Fibroblast of skin of back (primary cell): ENCODE data around the gene ADGRG6.
"Not testable (repeated sequence)": the region's sequence is repeated elsewhere in the genome, so short reads cannot be mapped to it uniquely, and the experiment has no call there.

Source experiments
- DNase-seq: peaks from one replicate; pipeline ENCODE4 v3.0.0-alpha.2; 2013

ADGRG6 gene

DNA sequence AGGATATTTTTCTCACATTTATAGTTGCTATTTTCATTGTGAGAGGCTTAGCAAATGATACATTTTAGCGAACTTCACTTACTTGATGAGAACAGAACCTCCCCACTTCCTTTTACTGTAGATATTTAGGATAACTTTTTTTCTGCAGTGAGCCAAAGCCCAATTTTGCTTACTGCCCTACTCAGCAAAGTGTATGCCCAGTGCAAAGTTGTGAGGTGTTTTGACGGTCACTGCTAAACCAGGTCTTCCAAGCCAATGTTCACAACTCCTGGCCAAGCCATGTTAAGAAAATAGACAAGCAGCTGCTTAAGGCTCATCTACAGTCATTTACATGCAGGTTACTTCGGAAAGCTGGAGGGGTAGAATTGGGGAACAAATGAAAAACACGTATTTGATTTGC lies 144.8 kb downstream of the ADGRG6 start:
- DNase-seq, result no peak

DNA sequence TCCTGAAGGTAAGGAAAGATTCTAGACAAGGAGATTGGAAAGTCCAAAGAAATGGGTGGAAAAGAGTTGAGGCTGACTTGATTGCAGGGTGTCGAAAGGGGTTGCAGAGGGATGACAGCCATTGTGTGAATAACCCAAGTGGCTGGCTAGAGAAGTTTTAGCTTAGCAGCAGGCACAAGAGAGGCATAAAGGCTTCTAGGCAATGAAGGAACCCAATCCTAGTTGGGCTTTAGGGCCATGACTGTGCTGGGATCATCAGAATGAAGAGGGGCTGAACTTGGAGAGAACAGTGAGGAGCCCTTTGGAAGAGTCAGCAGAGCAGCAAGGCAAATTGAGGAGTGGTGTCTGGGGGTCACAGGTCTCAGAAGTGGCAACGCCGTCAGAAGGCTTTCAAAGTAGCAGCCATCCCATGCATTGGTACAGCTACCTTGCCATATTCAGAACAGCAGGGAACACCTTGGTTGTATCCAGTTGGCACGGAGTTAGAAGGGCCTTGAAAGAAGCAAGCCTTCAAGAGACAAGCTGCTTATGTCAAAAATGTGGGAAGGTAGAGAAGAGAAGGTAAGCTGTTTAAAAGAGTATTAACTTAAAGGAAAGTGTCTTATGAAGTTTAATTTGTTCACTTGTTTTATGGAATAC lies 146.4 kb downstream of the ADGRG6 start:
- DNase-seq, result no peak

DNA sequence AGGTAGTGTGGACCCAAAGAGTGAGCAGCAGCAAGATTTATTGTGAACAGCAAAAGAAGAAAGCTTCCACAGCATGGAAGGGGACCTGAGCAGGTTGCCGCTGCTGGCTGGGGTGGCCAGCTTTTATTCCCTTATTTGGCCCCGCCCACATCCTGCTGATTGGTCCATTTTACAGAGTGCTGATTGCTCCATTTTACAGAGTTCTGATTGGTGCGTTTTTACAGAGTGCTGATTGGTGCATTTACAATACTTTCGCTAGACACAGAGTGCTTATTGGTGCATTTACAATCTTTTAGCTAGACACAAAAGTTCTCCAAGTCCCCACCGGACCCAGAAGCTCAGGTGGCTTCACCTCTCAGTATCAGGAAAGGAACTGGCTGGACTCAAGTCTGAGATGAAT lies 149.0 kb downstream of the ADGRG6 start:
- DNase-seq, result not testable (repeated sequence)

DNA sequence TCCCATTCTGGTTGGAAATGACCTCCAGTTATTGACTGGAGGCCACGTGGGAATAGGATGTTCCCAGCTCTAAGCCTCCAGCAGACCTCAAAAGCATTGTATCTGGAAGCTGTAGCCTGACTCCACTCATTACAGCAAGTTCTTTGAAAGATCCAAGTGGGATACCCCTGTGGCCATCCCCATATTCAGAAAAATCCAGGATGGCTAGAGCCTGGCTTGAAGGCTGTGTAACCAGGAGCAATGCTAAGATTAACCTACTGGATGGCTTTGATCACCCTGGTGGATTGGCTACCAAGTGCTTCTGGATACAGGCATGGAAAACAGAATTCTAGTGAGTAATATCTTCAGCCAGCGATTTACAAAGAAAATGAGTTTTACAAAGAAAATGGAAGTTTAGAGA lies 151.2 kb downstream of the ADGRG6 start:
- DNase-seq, result no peak

DNA sequence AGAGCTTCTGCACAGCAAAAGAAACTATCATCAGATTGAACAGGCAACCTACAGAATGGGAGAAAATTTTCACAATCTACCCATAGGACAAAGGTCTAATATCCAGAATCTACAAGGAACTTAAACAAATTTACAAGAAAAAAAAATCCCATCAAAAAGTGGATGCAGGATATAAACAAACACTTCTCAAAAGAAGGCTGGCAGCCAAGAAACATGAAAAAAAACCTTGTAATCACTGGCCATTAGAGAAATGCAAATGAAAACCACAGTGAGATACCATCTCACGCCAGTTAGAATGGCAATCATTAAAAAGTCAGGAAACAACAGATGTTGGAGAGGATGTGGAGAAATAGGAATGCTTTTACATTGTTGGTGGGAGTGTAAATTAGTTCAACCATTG lies 152.4 kb downstream of the ADGRG6 start:
- DNase-seq, result not testable (repeated sequence)

DNA sequence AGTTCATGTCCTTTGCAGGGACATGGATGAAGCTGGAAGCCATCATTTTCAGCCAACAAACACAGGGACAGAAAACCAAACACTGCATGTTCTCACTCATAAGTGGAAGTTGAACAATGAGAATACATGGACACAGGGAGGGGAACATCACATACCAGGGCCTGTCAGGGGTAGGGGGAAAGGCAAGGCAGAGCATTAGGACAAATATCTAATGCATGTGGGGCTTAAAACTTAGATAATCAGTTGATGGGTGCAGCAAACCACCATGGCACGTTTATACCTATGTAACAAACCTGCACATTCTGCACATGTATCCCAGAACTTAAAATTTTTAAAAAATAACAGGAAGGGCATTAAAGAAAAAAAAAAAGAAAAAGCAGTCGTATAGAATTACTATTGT lies 153.0 kb downstream of the ADGRG6 start:
- not testable (repeated sequence) for DNase-seq

DNA sequence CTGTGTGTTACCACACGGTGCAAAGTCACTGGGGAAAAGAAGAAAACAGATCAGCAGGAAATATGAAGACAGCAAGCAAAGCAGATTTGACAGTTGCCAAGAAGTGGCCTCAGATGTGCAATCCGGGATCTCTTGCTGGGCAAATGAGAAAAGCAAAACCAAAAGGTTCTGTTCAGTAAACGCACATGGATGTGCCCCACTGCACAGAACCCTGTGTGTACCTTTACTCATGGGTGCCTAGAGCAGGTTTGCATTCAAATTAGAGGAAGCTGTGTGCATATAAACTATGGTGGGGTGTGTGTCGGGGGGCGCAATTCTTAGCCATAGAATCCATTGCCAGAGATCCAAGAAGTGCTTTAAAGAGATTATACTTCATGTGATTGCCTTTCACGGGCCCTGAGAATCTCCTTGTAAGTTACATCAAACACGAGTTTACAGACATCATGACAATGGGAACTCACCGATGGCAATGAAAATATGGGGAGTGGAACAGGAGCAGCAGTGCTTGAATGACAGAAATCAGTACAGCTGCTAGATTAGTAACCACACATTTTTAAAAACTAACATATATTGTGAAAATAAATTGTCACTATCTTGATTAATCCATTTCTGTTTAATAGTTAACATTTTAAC lies 154.3 kb downstream of the ADGRG6 start:
- no peak for DNase-seq

DNA sequence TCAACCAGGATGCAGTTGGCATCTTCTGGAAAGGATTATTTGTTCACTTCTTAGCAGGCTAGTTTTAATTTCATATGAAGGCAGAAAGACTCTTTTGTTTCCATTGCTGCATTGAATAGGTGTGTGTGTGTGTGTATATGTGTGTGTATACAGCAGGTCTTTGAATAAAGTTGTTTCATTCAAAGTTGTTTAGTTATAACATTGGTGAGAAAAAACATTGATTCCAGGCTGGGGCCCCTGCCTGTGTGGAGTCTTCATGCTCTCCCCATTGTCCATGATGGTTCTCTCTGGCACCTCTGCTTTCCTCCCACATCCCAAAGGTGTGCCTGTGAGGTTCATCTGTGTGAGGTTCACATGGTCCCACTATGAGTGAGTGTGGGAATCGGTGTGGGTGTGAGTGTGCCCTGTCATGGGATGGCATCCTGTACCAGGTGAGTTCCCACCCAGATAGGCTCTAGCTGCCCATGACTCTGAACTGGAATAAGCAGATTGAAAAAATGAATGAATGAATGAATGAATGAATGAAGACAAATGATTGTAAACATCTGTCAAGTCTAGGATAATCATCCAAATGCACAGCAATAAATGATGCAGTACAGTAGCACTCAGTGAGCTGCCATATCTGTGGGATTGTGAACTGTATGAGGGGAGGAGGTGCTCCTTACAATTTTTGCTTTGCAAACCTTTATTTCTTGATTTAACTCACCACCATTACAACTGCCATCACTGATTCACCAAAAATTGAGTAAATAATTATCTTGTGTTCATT lies 156.0 kb downstream of the ADGRG6 start:
- no peak for DNase-seq

DNA sequence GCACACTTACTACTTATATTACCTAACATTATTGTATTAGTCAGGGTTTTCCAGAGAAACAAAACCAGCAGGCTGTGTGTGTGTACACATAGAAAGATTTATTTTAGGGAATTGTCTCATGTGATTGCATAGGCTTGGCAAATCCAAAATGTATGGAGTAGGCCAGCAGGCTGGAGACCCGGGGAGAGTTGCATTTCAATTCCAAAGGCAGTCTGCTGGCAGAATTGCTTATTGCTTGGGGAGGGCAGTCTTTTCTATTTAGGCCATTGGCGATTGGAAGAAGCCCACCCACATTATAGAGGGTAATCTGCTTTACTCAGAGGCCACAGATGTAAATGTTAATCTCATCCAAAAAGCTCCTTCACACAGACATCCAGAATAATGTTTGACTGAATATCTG lies 157.0 kb downstream of the ADGRG6 start:
- DNase-seq, result no peak

DNA sequence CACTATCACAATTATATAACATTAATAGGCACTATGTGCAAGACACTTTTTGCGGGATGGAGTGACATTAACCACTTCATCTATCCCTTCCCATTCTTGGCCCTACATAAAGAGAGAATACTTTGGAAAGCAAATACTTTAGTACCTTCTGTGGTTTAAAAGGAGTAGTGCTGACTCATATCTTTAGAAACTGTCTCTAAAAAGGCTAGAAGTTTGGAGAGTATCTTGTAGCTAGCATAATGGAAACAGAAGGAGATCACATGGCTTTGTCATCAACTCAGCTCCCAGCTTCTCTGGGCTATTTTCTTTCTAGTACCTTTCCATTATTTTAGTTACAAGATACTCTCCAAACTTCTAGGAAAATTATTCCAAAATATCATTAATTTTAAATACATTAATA lies 157.5 kb downstream of the ADGRG6 start:
- DNase-seq, result peak; percentile 6

DNA sequence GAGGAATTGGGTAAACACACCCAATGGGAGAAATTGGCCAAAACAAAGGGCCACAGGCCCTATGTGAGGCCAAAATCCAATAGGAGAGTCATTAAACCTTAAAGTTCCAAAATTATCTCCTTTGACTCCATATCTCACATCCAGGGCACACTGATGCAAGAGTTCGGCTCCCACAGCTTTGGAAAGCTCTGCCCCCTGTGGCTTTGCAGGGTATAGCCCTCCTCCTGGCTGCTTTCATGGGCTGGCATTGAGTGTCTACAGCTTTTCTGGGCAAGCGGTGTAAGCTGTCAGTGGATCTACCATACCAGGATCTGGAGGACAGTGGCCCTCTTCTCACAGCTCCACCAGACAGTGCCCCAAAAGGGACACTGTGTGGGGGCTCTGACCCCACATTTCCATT lies 160.5 kb downstream of the ADGRG6 start:
- no peak for DNase-seq

DNA sequence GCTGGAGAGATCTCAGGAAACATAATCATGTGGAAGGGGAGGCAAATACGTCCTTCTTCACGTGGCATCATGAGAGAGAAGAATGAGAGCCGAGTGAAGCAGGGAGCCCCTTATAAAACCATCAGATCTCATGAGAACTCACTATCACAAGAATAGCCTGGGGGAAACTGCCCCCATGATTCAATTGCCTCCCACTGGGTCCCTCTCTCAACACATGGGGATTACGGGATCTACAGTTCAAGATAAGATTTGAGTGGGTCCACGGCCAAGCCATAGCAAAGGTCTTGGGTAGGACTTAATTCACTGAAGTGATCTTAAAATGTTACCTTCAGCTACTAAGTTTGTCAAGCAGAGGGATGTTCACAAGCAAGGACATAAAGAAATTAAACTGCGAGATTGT lies 162.2 kb downstream of the ADGRG6 start:
- no peak for DNase-seq

DNA sequence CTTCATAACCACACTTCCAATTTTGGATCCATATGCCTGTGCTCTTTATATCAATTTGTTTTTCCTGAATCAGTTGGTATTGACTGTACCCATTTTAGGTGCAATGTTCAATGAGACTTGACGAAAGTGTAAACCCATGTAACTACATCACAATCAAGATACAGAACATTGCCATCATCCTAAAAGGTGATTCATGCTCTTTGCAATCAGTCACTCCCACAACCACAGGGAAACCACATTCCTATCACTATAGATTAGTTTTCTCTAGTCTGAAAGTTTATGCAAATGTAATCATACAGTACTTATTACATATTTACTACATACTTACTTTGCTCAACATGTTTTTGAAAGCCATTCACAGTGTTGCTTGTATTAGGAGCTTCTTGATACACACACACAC lies 167.4 kb downstream of the ADGRG6 start:
- DNase-seq, result no peak

DNA sequence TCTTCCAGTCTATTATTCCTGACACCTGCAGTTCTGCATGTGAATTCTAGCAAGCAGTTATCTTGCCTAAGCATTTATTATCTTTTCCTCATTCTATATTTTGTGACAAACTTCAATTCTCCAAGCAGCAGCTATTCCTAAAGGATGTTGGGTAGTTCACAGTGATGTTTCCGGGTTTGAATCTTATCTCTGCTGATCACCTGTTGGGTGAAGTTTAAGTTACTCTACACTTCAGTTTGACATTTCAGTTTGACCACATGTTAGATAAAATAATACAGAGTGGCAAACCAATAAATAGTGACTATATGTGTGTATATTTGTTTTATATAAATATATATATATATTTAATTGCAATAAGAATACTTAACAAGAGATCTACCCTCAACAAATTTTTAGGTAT lies 168.6 kb downstream of the ADGRG6 start:
- DNase-seq, result no peak

DNA sequence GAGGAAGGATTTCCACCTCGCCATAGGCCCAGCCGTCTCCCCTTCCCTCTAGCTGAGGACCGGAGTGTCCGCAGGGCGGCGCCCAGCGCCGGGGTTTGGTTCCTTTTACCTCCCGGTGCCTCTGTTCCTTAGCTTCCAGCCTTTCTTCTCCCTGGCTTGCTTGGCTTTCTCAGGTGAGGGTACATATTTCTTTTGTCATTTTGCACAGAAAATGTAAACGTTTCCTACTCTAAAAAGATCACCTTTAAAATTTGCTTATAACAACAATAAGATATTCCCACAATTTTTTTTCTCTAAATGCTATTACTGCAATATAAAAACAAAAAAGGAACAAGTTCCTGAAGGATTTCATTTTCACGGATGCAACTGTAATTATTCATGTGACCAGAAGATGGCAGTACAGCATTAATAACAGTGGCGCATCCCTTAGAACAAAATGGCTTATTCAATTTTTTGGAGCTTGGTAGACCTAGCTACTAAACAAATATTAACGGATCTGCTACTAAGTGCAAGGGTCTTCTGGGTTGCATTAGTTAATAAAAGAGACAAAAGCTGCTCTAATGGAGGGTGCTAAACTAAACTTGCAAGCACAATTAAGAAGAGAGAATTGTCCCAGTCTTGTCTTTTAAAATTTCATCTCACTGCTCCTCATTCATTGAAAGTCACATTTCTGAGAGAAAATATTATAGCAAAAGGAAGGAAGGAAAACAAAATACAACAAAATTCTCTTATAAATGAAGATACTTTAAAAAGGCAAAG lies 172.9 kb downstream of the ADGRG6 start:
- peak; percentile 49 for DNase-seq

DNA sequence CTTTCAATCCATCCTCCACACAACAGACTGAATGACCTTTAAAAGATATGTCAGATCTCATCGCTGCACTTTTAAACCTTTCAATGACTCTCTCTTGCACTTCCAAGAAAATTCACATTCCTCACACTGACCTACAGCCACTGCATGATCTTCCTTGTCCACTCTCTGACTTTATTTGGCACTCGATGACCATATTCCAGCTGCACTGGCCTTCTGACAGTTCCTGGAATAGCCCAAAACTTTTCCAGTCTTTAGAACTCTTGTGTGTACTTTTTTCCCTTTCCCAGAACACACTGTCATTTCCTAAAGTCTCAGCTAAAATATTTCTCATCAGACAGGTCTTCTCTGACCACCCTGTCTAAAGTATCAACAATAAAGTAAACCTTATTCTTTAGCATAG lies 174.6 kb downstream of the ADGRG6 start:
- DNase-seq, result no peak

DNA sequence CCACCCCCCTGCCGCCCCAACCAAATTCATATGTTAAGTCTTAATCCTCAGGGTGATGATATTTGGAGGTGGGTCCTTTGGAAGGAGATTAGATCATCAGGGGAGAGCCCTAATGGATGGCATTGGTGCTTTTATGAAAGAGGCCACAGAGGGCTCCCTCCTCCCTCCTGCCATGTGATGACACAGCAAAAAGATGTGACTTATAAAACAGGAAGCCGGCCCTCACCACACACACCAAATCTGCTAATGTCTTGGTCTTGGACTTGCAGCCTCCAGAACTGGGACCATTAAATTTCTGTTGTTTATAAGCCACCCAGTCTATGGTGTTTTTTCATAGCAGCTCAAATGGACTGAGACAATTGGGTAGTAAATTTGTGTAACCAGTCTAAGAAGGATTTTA lies 176.3 kb downstream of the ADGRG6 start:
- DNase-seq, result peak; percentile 68

DNA sequence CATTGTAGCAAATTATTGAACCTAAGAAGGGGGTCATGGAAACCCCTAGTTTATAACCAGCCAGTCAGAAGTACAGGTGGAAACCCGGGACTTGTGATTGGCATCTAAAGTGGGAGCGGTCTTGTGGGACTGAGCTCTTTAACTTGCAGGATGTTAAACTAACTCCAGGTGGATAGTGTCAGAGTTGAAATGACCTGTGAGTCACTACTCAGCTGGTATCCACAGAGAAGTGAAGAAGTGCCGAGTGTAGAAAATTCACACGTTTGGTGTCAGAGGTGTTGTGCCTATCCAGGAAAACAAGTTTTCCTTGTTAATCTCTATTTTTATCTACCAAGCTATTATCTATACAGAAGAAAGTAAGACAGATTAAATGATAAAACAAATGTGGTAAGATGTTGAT lies 179.7 kb downstream of the ADGRG6 start:
- no peak for DNase-seq

DNA sequence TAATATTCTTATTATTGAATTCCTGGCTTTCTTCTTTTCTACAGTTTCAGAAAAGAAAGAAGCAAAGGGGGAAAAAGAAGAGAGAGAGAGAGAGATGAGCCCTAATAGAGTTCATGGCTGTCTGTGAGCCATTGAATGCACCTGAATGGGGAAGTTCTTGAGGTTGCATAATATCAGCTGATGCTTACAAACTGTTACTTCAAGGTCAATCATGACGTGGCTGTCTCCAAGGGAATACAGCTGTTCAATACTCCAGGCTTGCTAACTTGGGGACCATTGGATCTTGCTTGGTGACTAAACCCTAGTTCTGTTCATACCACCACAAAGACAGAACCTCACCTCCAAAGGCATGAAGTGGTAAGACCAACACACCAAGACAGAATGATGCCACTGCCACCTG lies 180.4 kb downstream of the ADGRG6 start:
- no peak for DNase-seq

DNA sequence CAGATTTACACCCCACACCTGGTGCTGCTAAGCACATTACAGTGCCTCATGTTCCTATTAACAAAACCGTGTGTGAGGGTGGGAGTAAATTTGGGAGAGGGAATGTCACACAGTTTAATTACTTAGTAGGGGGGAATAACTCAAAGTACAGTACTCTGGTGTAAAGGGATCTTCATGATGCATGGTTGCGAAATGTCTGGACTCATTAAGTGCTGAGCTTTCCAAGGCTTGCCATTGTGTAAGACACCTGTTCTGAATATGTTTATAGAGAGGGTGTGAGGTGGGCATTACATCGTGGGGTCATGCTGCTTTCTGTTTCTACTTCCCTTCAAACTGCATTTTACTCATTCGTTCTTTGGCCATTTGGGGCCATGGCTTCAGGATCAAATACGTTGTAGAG lies 181.2 kb downstream of the ADGRG6 start:
- DNase-seq, result no peak

DNA sequence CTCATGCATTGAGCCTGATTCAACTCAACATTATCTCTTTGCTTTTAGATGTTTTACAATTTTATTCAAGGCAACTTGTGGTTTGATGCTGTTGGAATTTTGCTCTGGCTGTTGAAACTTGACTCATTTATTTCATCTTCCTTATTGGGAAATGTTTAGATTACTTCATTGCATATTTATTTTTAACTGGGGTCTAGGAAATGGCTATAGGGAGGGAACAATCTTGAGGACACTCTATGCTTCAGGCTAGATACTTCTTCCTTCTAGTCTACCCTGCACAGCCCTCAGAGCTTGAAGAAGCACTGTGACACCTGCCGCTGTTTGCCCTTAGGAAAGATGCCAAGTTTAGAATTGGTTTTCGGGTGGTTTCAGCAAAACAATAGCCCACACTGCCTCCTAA lies 183.4 kb downstream of the ADGRG6 start:
- DNase-seq, result peak; percentile 45

DNA sequence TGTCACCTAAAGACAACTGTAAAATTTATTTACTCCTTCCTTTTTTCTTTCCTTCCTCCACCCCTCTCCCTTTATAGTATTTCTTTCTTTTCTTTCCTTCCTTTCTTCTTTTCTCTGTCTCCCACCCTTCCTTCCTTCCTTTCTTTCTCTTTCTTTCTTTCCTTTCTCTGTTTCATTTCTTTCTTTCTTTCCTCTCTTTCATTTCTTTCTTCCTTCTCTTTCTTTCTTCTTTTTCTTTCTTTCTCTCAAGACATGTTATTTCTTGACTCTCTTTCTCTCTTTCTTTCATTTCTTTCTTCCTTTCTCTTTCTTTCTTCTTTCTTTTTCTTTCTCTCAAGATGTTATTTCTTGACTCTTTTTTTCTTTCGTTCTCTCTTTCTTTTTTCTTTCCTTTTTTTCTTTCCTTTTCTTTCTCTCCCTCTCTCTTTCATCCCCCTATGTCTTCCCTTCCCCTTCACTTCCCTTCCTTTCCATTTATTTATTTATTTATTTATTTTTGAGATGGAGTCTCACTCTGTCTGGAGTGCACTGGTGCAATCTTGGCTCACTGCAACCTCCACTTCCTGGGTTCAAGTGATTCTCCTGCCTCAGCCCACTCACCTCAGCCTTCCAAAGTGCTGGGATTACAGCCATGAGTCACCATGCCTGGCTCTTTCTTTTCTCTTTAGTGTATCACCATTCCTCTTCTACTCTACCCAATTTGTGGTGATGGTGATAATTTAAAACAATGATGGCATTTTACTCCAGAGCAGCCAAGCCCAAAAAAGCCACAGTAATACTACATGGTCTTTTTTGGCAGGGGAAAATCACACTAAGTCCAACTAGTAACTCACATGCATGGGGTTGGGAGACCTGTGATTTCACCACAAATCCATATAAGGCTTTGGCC lies 188.2 kb downstream of the ADGRG6 start:
- no peak for DNase-seq
